ENCODE data around the gene TRPC1.

Gene TRPC1

DNA sequence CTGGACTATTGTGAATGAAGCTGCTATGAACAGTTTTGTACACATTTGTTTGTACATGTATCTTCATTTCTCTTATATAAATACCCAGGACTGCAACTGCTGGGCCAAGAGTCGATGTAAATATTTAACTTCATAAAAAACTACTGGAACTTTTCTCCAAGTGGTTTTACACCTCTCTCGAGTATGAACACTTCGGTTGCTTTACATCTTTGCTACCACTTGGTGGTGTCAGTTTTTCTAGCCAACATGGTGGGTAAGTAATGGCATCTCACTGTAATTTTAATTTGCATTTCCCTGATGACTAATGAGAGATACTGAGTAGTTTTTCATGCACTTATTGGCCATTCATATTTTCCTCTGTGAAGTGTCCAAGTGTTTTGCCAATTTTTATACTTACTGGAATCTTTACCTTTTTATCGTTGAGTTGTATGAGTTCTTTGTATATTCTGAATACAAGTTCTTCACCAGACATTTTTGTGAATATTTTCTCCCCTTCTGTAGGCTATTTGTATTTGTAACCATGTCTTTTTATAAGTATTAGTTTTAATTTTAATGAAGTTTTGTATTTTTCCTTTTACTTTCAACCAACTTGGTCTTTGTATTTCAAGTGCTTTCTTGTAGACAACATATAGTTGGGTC lies 120.6 kb downstream of the TRPC1 start:
- no peak for DNase-seq

- DNase-seq, result no peak
Observed at GRCh38 chr3:142846779-142847577, 123.1 kb downstream of the TRPC1 start.

DNA sequence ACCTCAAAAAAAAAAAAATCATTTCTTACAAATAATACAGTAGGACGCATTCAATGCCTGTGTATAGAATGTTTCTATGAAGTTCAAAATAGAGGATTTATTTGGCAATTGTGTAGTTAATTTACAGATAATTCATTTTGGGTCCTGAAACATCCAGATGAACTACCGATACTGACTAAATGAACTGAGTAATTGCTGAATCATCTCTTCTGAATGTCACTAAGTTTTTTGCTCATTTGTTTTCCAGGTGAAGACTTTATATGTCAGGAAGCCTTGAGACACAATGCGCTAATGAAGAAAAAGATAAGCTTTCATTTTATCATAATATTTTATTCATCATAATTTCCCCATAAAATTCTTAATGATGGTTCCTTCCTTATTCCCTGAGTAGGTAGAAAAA lies 125.3 kb downstream of the TRPC1 start:
- DNase-seq, result no peak

DNA sequence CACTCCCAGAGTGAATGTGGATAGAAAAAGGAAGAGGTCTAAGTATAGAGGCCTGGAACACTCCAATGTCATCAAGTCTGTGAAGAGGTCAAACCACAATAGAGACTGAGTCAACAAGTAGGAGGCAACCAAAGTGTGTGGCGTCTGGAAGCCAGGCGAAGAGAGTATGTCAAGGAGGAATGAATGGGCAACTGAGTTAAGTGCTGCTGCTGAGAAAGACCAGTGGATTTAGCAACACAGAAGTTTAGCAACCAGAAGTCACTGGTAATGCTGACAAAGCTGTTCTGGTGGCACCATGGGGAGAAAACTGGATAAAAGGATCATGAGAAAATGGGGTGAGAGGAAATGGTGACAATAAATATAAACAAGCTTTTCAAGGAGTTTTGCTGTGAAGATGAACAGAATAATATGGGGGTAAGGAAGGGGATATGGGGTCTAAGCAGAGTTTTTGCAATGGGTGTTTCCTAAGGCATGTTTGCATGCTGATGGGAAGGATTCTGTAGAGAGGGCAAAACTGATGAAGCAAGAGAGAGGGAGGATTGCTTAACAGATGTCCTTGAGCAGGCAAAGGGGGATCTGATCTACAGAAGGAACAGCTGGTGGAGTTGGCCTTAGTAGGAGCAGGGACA lies 126.7 kb downstream of the TRPC1 start:
- DNase-seq, result no peak

DNA sequence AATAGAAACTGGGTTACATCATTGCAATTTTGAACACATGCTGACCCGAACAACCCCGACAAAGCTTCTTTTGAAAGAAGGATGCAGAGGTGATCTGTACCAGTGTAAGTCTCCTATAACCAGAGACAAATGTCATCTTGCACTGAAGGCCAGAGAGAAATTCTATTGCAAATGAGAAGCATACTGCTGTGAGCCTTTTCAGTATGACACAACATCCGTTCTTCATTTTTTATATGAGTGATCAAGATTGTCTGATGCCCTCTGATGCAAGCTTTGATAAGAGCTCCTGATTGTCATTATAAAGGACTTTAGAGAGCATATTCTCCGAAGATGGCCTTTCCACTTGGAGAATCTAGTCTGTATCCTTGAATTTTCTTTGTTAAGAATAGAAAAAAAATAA lies 128.2 kb downstream of the TRPC1 start:
- DNase-seq, result no peak

- DNase-seq, result no peak
Observed at GRCh38 chr3:142853270-142854168, 129.7 kb downstream of the TRPC1 start.

DNA sequence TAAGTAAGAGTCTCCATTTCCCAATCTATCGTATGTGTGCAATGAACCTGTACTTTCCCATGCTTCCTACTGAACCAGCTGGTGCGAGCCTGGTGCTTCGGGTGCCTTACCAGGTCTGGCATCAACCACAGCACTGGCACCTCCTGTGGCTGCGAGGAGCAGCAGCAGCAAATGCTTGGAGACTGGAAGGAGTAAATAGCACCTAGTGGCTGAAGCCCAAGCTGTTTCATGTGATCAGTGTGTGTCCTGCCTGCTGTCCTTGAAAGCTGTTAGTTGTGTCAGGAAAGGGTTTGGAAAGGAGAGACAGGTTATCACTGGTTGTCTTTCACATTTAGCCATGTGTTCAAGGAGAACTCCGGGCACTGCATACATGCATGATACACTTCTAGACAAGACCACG lies 133.2 kb downstream of the TRPC1 start:
- DNase-seq, result peak; percentile 23
